Vagina (tissue), 2 donors: ENCODE data around the gene ZNF548. TPM values are rescaled to one million over a fixed set of nuclear protein-coding genes. Genes with fewer than 3 reads are reported as not detected.

ENCODE experiments used
- DNase-seq, 2 donors: peaks; one replicate each; pipeline ENCODE4 v3.0.0-alpha.2; 2017; ENCODE audit errors: extremely low spot score in 2 of 2
- H3K27ac ChIP-seq: fragments of 200-600 bp; sonication (generic); one replicate; pipeline ENCODE4 v1.5.1; 2019
- H3K27me3 ChIP-seq: fragments of 200-600 bp; sonication (generic); one replicate; pipeline ENCODE4 v1.5.1; 2019
- H3K36me3 ChIP-seq, 2 donors: fragments of 200-600 bp; sonication (generic); one replicate each; pipeline ENCODE4 v1.5.1; 2017 to 2019
- H3K4me1 ChIP-seq: fragments of 200-600 bp; sonication (generic); one replicate; pipeline ENCODE4 v1.5.1; 2019
- H3K4me3 ChIP-seq, 2 donors: fragments of 200-600 bp; sonication (generic); 1 replicate in 1 of 2; 2 replicates in 1 of 2; pipeline ENCODE4 v1.5.1; 2016 to 2019
- H3K9me3 ChIP-seq: fragments of 200-600 bp; sonication (generic); one replicate; pipeline ENCODE4 v1.5.1; 2019
- POLR2A ChIP-seq, 2 donors: fragments of 450-650 bp; IDR thresholded peaks; one replicate each; pipeline ENCODE4 v1.6.1; 2017; ENCODE audit warnings: antibody characterized with exemption in 2 of 2, mild to moderate bottlenecking in 2 of 2, moderate library complexity in 2 of 2
- POLR2AphosphoS5 ChIP-seq, 2 donors: sonication (generic); formaldehyde crosslinking; IDR thresholded peaks; one replicate each; pipeline ENCODE4 v1.9.0; 2017; ENCODE audit warnings: antibody characterized with exemption in 2 of 2, mild to moderate bottlenecking in 2 of 2, low read depth in 1 of 2; ENCODE audit not compliant: insufficient read depth in 1 of 2
- intact Hi-C: fragments of 100-400 bp; cut with DNase I; formaldehyde crosslinking; loops from one replicate; pipeline ENCODE4 v1.15.1; 2023
- total RNA-seq: library from RNA; depleted of rRNA; stranded (reverse); fragments of >200 nt; gene quantifications from one replicate; pipeline ENCODE4 v1.2.3, GENCODE V29; 2016
- TF ChIP-seq, protein P1 (sequence below), 3 experiments: fragments of 450-650 bp in 2 of 3; fragments of 200-600 bp in 1 of 3; sonication (generic) in 1 of 3; IDR thresholded peaks; one replicate each; pipeline ENCODE4 v1.5.1; 2017 to 2019; ENCODE audit warnings: antibody characterized with exemption in 3 of 3, mild to moderate bottlenecking in 2 of 3, moderate library complexity in 2 of 3

The ZNF548 gene
- total RNA-seq = 17.2 TPM

DNA sequence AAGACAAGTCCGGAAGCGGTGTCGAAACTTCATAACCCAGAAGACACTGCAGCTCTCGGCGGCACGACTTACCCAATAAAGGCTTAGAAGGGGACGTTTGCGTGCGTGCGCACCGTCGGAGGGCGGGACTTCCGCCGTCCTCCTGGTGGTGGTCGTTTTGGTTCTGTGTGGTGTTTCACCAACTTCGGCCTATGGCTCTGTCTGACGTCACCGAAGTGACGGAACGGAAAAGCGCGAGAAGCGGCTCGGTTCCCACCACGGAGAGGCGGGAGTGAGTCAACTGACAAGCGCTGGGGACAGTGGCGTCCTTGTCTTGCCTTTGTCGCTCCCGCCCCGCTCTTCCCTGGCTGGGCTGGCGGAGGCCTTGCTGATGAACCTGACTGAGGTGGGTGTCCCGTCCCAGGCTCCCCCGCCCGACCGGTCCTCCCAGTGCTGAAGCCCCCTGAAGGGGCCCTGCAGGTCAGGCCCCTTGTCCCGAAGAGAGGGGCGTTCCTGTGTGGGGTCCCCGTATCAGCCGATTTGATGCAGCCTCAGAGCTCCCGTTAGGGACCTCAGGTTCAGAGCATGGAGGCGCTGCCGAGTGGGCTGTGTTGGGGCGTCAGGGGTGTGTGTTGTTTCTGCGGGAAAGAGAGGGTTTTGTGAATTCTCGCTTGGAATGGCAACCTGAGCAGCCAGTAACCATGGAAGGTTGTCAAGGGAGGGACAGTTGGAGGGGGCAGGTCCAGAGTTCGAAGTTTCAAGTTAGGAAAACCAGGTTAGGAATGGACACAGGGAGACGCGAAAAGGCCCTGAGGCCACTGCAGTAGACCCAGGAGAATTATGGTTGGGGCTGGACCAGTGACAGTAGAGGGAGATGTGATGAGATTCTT lies at the start of gene ZNF548:
Gene ZNF548, plus strand, starts transcription at position 125 of the 869 bp plus-strand sequence. Its CDS starts 246 bp downstream, at position 371.
- peaks cover 17% of the 10 kb centered on the region for H3K9me3 ChIP-seq
- H3K36me3 ChIP-seq = peaks cover 0 to 25% of the 10 kb centered on the region in 2 donors
- no peak for TF ChIP-seq POLR2A (IDR thresholded peaks at IDR 0.05)
- TF ChIP-seq POLR2AphosphoS5 (IDR thresholded peaks at IDR 0.05; ENCODE audit: insufficient read depth in 1 of 2, low read depth in 1 of 2) = peak; percentile 87 to 99
- TF ChIP-seq, protein P1, sequence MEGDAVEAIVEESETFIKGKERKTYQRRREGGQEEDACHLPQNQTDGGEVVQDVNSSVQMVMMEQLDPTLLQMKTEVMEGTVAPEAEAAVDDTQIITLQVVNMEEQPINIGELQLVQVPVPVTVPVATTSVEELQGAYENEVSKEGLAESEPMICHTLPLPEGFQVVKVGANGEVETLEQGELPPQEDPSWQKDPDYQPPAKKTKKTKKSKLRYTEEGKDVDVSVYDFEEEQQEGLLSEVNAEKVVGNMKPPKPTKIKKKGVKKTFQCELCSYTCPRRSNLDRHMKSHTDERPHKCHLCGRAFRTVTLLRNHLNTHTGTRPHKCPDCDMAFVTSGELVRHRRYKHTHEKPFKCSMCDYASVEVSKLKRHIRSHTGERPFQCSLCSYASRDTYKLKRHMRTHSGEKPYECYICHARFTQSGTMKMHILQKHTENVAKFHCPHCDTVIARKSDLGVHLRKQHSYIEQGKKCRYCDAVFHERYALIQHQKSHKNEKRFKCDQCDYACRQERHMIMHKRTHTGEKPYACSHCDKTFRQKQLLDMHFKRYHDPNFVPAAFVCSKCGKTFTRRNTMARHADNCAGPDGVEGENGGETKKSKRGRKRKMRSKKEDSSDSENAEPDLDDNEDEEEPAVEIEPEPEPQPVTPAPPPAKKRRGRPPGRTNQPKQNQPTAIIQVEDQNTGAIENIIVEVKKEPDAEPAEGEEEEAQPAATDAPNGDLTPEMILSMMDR (IDR thresholded peaks at IDR 0.05) = peak in 1 of 3 experiments; percentile 26
- peaks cover 21% of the 10 kb centered on the region for H3K4me1 ChIP-seq
- H3K27ac ChIP-seq = peak within 1 kb of the TSS; percentile 83
- peak in 1 of 2 donors; percentile 98 for DNase-seq
- intact Hi-C loops = no loop called here
- peak within 1 kb of the TSS; percentile 85 to 94 for H3K4me3 ChIP-seq
- no peaks in the 10 kb centered on the region for H3K27me3 ChIP-seq

DNA sequence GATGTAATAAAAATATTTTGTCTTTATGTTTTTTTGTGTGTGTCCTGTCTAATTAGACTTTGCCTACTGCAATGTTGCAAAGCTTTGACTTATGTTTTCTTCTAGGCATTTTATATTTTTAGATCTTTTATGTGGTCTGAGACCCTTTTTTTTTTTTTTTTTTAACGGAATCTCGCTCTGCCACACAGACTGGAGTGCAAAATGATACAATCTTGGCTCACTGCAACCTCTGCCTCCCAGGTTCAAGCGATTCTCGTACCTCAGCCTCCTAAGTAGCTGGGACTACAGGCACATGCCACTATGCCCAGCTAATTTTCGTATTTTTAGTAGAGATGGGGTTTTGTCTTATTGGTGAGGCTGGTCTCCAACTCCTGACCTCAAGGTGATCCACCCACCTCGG lies 47.1 kb upstream of the ZNF548 start:
- no peaks in the 10 kb centered on the region for H3K9me3 ChIP-seq
- TF ChIP-seq POLR2AphosphoS5 (IDR thresholded peaks at IDR 0.05; ENCODE audit: insufficient read depth in 1 of 2, low read depth in 1 of 2) (no peak), POLR2A (IDR thresholded peaks at IDR 0.05) (no peak)
- TF ChIP-seq, protein P1 (IDR thresholded peaks at IDR 0.05) = no peak
- no peaks in the 10 kb centered on the region for H3K4me1 ChIP-seq
- intact Hi-C loops = no loop called here
- H3K36me3 ChIP-seq = no peaks in the 10 kb centered on the region
- DNase-seq = no peak
- no peak overlapping the region for H3K4me3 ChIP-seq
- no peak overlapping the region for H3K27ac ChIP-seq
- no peaks in the 10 kb centered on the region for H3K27me3 ChIP-seq

DNA sequence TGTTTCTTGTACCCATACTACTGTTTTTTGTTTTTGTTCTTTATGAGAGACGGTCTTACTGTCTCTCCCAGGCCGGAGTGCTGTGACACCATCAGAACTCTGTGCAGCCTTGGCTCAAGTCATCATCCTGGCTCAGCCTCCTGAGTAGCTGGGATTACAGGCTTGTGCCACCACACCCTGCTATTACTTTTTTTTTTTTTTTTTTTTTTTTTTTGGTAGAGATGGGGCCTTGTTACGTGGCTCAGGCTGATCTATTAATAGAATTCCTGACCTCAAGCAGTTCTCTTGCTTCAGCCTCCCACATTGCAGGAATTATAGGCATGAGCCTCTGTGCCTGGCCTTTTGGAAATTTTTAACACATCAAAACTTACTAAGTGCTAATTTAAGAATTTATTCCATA lies 41.5 kb upstream of the ZNF548 start:
- TF ChIP-seq POLR2A (IDR thresholded peaks at IDR 0.05) (no peak), POLR2AphosphoS5 (IDR thresholded peaks at IDR 0.05; ENCODE audit: insufficient read depth in 1 of 2, low read depth in 1 of 2) (no peak)
- TF ChIP-seq, protein P1 (IDR thresholded peaks at IDR 0.05) = no peak

DNA sequence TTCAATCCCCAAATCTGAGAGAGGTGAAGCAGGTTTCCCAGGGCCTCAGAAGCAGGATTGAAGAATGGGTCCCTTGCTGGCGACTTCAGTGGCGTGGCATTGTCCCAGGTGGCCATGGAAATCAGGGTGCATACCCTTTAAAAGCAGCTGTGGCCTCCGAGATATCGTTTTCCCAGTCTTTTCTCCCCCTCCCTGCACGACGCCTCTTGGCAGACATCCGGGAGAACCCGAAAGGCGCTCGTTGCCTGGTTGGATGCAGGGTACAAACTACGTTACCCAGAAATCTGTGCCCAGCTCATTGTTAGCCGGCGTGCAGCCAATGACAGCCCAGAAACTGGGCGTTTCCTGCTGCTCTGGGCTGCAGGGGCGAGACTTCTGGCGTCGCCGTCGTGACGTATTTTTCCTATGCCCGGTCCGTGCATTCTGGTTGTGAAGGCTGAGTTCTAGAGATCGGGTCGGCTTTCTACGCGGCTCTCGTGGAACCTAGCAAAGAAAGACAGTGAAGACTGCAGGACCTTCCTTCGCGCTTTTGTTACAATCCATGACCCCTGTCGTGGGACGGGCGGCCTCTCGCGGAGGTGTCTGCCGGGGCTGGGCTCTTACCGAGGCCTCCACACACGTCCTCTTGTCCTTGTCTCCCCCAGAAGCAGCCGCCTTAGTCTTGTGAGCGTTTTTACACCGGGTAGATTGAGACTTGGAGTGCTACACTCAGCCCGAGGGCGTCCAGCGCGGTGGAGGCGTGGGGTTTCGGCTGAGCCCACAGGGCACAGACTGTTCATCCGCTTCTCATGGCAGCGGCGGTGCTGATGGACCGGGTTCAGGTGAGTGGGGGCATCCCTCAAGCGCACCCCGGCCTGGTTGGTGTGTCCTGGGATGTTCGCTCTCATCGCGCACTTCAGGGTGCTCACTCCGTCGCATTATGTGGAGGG lies 38.5 kb upstream of the ZNF548 start, which contains the start of gene ZNF304:
Gene ZNF304, plus strand, starts transcription at position 395 of the 929 bp plus-strand sequence. Its CDS starts 394 bp downstream, at position 789.
- H3K27ac ChIP-seq = peak within 1 kb of the TSS; percentile 32
- intact Hi-C loops = no loop called here
- H3K9me3 ChIP-seq = peaks cover 11% of the 10 kb centered on the region
- peak; percentile 65 to 96 for TF ChIP-seq POLR2AphosphoS5 (IDR thresholded peaks at IDR 0.05; ENCODE audit: insufficient read depth in 1 of 2, low read depth in 1 of 2)
- TF ChIP-seq, protein P1 (IDR thresholded peaks at IDR 0.05) = no peak
- no peak for DNase-seq
- H3K36me3 ChIP-seq = peaks cover 15 to 37% of the 10 kb centered on the region in 2 donors
- H3K4me1 ChIP-seq = peaks cover 13% of the 10 kb centered on the region
- H3K27me3 ChIP-seq = no peaks in the 10 kb centered on the region
- peak within 1 kb of the TSS; percentile 54 to 72 for H3K4me3 ChIP-seq

More for the DNA sequence above, 41.5 kb upstream of the ZNF548 start:
- Histone ChIP-seq H3K4me1 (peaks cover 13% of the 10 kb centered on the region), H3K36me3 (peaks cover 0 to 7% of the 10 kb centered on the region in 2 donors), H3K27ac (no peak overlapping the region), H3K9me3 (no peaks in the 10 kb centered on the region), H3K4me3 (no peak overlapping the region), H3K27me3 (no peaks in the 10 kb centered on the region)
- DNase-seq = no peak
- intact Hi-C loops = no loop called here
